ENCODE results near the gene PLIN1.

- TF ChIP-seq CTCF (conservative IDR thresholded peaks at IDR 0.05; ENCODE audit: low read depth, low read length) (no peak), EZH2 (IDR thresholded peaks at IDR 0.05; ENCODE audit: borderline replicate concordance, low read depth, low read length, poor library complexity, severe bottlenecking) (no peak)
These were observed 43.9 kb upstream of the PLIN1 start for GRCh38 chr15:89723031-89723430.
